Neural cell (in vitro differentiated cells): ENCODE results near the gene BICDL1.

ENCODE experiments used
- EP300 ChIP-seq: fragments of 450-650 bp; conservative IDR thresholded peaks from 2 replicates; pipeline ENCODE4 v1.6.1; 2014; ENCODE audit warnings: antibody characterized with exemption, mild to moderate bottlenecking, moderate library complexity; ENCODE audit not compliant: poor library complexity, severe bottlenecking
- TF ChIP-seq, protein P1 (sequence below): fragments of 450-650 bp; IDR thresholded peaks from 2 replicates; pipeline ENCODE4 v1.5.1; 2014; ENCODE audit warnings: antibody characterized with exemption, mild to moderate bottlenecking, moderate library complexity; ENCODE audit not compliant: poor library complexity, severe bottlenecking

DNA sequence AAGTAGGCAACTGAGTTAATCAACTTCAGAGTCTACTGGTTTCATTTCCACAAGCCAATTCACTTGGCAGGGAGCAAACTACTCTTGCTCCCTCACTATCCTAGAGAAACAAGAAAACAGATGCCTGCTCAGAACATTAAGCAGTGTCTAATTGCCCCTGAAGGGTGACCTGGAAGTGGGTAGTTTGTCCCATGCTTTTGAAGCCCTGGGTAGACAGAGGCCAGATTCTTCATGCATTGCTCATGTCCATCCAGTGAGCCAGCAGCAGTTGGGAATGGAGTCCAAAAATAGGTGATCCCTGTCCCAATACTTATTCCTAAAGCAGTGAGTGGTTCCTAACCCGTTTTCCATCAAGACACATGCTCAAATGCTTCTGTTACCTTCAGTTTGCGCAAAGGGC is 48.8 kb downstream of the BICDL1 start:
- TF ChIP-seq, protein P1, sequence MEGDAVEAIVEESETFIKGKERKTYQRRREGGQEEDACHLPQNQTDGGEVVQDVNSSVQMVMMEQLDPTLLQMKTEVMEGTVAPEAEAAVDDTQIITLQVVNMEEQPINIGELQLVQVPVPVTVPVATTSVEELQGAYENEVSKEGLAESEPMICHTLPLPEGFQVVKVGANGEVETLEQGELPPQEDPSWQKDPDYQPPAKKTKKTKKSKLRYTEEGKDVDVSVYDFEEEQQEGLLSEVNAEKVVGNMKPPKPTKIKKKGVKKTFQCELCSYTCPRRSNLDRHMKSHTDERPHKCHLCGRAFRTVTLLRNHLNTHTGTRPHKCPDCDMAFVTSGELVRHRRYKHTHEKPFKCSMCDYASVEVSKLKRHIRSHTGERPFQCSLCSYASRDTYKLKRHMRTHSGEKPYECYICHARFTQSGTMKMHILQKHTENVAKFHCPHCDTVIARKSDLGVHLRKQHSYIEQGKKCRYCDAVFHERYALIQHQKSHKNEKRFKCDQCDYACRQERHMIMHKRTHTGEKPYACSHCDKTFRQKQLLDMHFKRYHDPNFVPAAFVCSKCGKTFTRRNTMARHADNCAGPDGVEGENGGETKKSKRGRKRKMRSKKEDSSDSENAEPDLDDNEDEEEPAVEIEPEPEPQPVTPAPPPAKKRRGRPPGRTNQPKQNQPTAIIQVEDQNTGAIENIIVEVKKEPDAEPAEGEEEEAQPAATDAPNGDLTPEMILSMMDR, result no peak
- no peak for TF ChIP-seq EP300
